ENCODE measurements around the gene THEMIS. TPM values are rescaled to one million over a fixed set of nuclear protein-coding genes. Genes with fewer than 3 reads are reported as not detected.
A peak's percentile ranks its signal among the peaks of the same experiment; 100 is the strongest.
"Not testable (repeated sequence)": the region's sequence is repeated elsewhere in the genome, so short reads cannot be mapped to it uniquely, and the experiment has no call there.

THEMIS gene
- total RNA-seq, 2 experiments from 2014 or later, result 22.9 to 24.5 TPM

- intact Hi-C loops (cut with DNase I, micrococcal nuclease), result no loop called here
- Mint-ChIP-seq H3K9me3 (ENCODE audit: low read depth) (peaks cover 17% of the 10 kb centered on the region), H3K4me1 (peaks cover 78% of the 10 kb centered on the region), H3K27ac (peak overlapping the region; percentile 59), H3K27me3 (no peaks in the 10 kb centered on the region), H3K36me3 (ENCODE audit: low read depth) (peaks cover 32% of the 10 kb centered on the region), H3K4me3 (no peak overlapping the region)
- ChIA-PET CTCF (interaction anchor here (1.4 kb wide), 1 partner anchor 10 kb away, joined by 6 read pairs; no protein-coding TSS in a partner anchor), POLR2A (no interaction called here)
- DNase-seq (no peak), ATAC-seq (no peak)
These were observed 16.7 kb downstream of the THEMIS start for GRCh38 chr6:127884134-127884533.

DNA sequence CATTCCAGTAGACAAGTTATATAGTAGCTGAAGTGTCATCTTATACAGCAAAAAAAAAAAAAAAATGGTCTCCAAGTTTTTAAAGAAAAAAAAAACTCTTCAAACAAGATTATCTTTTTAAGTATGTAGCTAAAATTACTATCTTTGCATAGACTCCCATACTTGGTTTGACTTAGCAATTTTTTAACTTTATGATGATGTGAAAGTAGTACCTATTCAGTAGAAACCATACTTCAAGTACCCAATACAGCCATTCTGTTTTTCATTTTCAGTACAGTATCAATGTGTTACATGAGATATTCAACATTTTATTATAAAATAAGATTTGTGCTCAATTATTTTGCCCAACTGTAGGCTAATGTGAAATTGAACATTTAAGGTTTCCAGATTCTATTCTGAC is 18.9 kb downstream of the THEMIS start:
- Mint-ChIP-seq H3K4me1 (peaks cover 82% of the 10 kb centered on the region), H3K9me3 (ENCODE audit: low read depth) (peaks cover 13% of the 10 kb centered on the region), H3K36me3 (ENCODE audit: low read depth) (peaks cover 26% of the 10 kb centered on the region)
- H3K27me3 Mint-ChIP-seq, H3K4me3 Mint-ChIP-seq, H3K27ac Mint-ChIP-seq, POLR2A ChIA-PET, DNase-seq: not testable (repeated sequence)
- CTCF ChIA-PET, result interaction anchor here (0.5 to 1.2 kb wide), 5 partner anchors 9 to 326 kb away, joined by 3 to 6 read pairs (median 3); no protein-coding TSS in a partner anchor
- intact Hi-C loops (cut with DNase I, micrococcal nuclease), result loop anchor here in 1 of 2 experiments (1.0 kb wide), 1 partner anchor 15 kb away; no protein-coding TSS in a partner anchor
- ATAC-seq, result peak; percentile 17

DNA sequence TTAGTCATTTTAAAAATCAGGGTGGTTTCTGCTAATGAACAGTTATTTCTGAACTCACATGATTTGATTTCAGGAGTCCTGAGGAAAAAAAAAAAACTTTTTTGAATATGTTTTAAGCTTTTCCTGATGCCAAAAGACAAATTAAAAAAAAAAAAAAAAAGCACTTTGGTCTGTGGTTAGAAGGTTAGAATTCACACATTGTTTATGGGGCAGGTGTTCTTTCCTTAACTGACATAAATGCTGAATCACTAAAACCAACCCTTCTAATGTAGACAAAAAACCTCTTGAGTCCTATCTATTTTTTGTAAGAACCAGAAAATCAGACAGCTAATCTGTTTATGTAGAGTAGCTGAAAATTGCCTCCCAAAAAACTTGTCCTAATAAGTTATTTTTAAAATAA is 20.4 kb downstream of the THEMIS start:
- CTCF ChIA-PET, result interaction anchor here (0.6 to 4.3 kb wide), 5 partner anchors 8 to 145 kb away, joined by 3 to 23 read pairs (median 3); no protein-coding TSS in a partner anchor
- peaks cover 81% of the 10 kb centered on the region for H3K4me1 Mint-ChIP-seq
- DNase-seq, result no peak
- intact Hi-C loops (cut with DNase I, micrococcal nuclease), result loop anchor here in 1 of 2 experiments (1.0 kb wide), 1 partner anchor 17 kb away; no protein-coding TSS in a partner anchor
- POLR2A ChIA-PET, result interaction anchor here (0.7 kb wide), 2 partner anchors 63 to 95 kb away, joined by 3 to 8 read pairs; no protein-coding TSS in a partner anchor
- H3K36me3 Mint-ChIP-seq (ENCODE audit: low read depth), result peaks cover 18% of the 10 kb centered on the region
- no peaks in the 10 kb centered on the region for H3K27me3 Mint-ChIP-seq
- H3K27ac Mint-ChIP-seq, result peak overlapping the region; percentile 76
- peak; percentile 31 for ATAC-seq
- peaks cover 5% of the 10 kb centered on the region for H3K9me3 Mint-ChIP-seq (ENCODE audit: low read depth)
- H3K4me3 Mint-ChIP-seq, result peak overlapping the region; percentile 65

DNA sequence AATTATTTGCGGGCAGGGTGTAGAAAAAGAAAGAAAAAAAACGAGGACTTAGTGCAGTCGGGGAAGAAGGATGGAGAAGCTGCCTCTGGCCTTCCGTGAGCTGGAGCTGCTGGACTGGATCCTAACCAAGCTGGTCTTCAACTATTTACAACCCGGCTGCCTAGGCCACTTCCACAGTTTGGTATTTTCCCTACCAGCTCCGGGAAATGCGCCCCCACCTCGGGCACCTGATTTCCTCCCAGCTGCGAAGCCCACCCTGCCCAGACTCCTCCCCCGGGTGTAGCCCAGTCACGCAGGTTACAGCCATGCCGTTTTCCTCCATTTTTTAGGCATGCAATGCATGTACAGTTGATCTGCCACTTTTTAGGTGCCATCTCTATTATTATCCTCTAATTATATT is 21.2 kb downstream of the THEMIS start:
- H3K27ac Mint-ChIP-seq, result peak overlapping the region; percentile 76
- ATAC-seq, result peak; percentile 13
- CTCF ChIA-PET, result interaction anchor here (0.6 to 4.3 kb wide), 6 partner anchors 9 to 154 kb away, joined by 3 to 23 read pairs (median 3); no protein-coding TSS in a partner anchor
- POLR2A ChIA-PET, result interaction anchor here (0.7 kb wide), 2 partner anchors 63 to 143 kb away, joined by 3 to 5 read pairs; no protein-coding TSS in a partner anchor
- no peaks in the 10 kb centered on the region for H3K27me3 Mint-ChIP-seq
- H3K36me3 Mint-ChIP-seq (ENCODE audit: low read depth), result peaks cover 19% of the 10 kb centered on the region
- peaks cover 5% of the 10 kb centered on the region for H3K9me3 Mint-ChIP-seq (ENCODE audit: low read depth)
- DNase-seq, result peak; percentile 47
- intact Hi-C loops (cut with DNase I, micrococcal nuclease), result loop anchor here in 1 of 2 experiments (1.0 kb wide), 1 partner anchor 18 kb away; no protein-coding TSS in a partner anchor
- peaks cover 78% of the 10 kb centered on the region for H3K4me1 Mint-ChIP-seq
- H3K4me3 Mint-ChIP-seq, result peak overlapping the region; percentile 65

- no peak overlapping the region for H3K27ac Mint-ChIP-seq
- peak; percentile 42 for ATAC-seq
- H3K27me3 Mint-ChIP-seq, result no peaks in the 10 kb centered on the region
- ChIA-PET CTCF (interaction anchor here (1.0 to 4.3 kb wide), 2 partner anchors 8 to 23 kb away, joined by 3 to 23 read pairs; no protein-coding TSS in a partner anchor), POLR2A (interaction anchor here (0.6 kb wide), 1 partner anchor 94 kb away, joined by 5 read pairs; no protein-coding TSS in a partner anchor)
- no peak for DNase-seq
- peaks cover 23% of the 10 kb centered on the region for H3K36me3 Mint-ChIP-seq (ENCODE audit: low read depth)
- peaks cover 5% of the 10 kb centered on the region for H3K9me3 Mint-ChIP-seq (ENCODE audit: low read depth)
- no peak overlapping the region for H3K4me3 Mint-ChIP-seq
- intact Hi-C loops (cut with DNase I, micrococcal nuclease), result no loop called here
- peaks cover 68% of the 10 kb centered on the region for H3K4me1 Mint-ChIP-seq
These were observed 22.7 kb downstream of the THEMIS start for GRCh38 chr6:127878115-127878514.

- intact Hi-C loops (cut with DNase I, micrococcal nuclease), result loop anchor here (1.0 to 2.0 kb wide), 3 partner anchors 16 to 95 kb away; no protein-coding TSS in a partner anchor
- peaks cover 64% of the 10 kb centered on the region for H3K4me1 Mint-ChIP-seq
- H3K36me3 Mint-ChIP-seq (ENCODE audit: low read depth), result peaks cover 32% of the 10 kb centered on the region
- H3K27ac Mint-ChIP-seq, result peak overlapping the region; percentile 83
- ATAC-seq, result peak; percentile 82
- DNase-seq, result no peak
- H3K9me3 Mint-ChIP-seq (ENCODE audit: low read depth), result peaks cover 8% of the 10 kb centered on the region
- H3K27me3 Mint-ChIP-seq, result no peaks in the 10 kb centered on the region
- CTCF ChIA-PET, result interaction anchor here (1.1 to 4.3 kb wide), 3 partner anchors 12 to 78 kb away, joined by 3 to 23 read pairs (median 7); no protein-coding TSS in a partner anchor
- H3K4me3 Mint-ChIP-seq, result peak overlapping the region; percentile 42
- POLR2A ChIA-PET, result interaction anchor here (0.6 to 1.1 kb wide), 3 partner anchors 42 to 1972 kb away, joined by 4 to 6 read pairs (median 4); no protein-coding TSS in a partner anchor
These were observed 23.6 kb downstream of the THEMIS start for GRCh38 chr6:127877231-127877630.

DNA sequence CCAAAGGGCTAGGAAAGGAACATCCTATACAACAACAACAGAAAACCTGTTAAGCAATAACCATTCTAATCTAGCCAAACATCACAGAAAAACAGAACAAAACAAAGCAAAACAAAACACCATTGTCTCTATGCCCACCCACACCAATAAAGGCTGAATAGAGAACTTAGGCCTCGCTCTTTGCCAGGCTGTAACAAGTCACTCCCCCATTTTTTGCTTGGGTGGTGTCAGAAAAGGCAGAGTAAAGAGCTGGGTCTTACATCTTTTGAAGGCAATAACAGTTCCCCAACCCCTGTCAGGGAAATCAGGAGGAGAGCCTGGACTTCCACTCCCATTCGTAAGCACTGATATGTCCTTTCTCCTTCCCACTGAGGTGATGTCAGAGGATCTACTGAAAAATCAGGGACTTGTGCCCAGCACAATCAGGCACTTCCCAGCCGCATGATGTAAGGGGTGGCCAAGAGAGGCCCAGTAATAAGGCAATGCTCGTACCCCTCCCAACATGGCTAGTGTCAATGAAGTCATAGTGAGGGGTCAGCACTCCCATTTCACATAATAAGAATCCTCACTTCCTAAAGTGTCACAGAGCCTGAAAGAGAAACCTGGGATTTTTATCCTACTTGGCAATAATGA is 31.0 kb downstream of the THEMIS start:
- Mint-ChIP-seq H3K9me3 (ENCODE audit: low read depth) (peaks cover 8% of the 10 kb centered on the region), H3K4me1 (peaks cover 56% of the 10 kb centered on the region), H3K27ac (peak overlapping the region; percentile 74), H3K36me3 (ENCODE audit: low read depth) (peaks cover 23% of the 10 kb centered on the region), H3K27me3 (no peaks in the 10 kb centered on the region), H3K4me3 (peak overlapping the region; percentile 3)
- ChIA-PET CTCF (interaction anchor here (0.6 to 5.4 kb wide), 5 partner anchors 12 to 55 kb away, joined by 3 to 34 read pairs (median 4); no protein-coding TSS in a partner anchor), POLR2A (no interaction called here)
- intact Hi-C loops (cut with DNase I, micrococcal nuclease), result no loop called here
- no peak for DNase-seq
- ATAC-seq, result peak; percentile 45

DNA sequence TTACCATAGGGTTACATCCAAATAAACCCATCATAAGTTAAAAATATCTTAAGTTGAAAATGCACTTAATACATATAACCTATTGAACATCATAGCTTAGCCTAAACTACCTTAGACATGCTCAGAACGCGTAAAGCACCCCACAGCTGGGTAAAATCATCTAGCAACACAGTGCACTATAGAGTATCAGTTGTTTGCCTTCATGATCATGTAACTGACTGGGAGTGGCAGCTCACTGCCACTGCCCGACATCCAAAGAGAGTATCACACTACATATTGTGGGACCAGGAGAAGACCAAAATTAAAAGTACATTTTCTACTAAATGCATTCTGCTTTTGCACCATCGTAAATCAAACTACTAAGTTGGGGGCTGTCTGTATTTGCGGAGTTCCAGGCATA is 31.7 kb downstream of the THEMIS start:
- peak; percentile 42 for ATAC-seq

GRCh38 chr6:127868338-127868737 is 32.5 kb downstream of the THEMIS start:
- ATAC-seq (no peak), DNase-seq (no peak)
- POLR2A ChIA-PET, result no interaction called here
- H3K9me3 Mint-ChIP-seq (ENCODE audit: low read depth), result peaks cover 5% of the 10 kb centered on the region
- no peak overlapping the region for H3K27ac Mint-ChIP-seq
- H3K27me3 Mint-ChIP-seq, result no peaks in the 10 kb centered on the region
- intact Hi-C loops (cut with DNase I, micrococcal nuclease), result no loop called here
- CTCF ChIA-PET, result interaction anchor here (0.9 to 5.4 kb wide), 4 partner anchors 11 to 36 kb away, joined by 3 to 34 read pairs (median 4); no protein-coding TSS in a partner anchor
- peaks cover 26% of the 10 kb centered on the region for H3K36me3 Mint-ChIP-seq (ENCODE audit: low read depth)
- H3K4me3 Mint-ChIP-seq, result no peak overlapping the region
- peaks cover 65% of the 10 kb centered on the region for H3K4me1 Mint-ChIP-seq

More for the DNA sequence above, 31.7 kb downstream of the THEMIS start:
- intact Hi-C loops (cut with DNase I, micrococcal nuclease), result no loop called here
- no peaks in the 10 kb centered on the region for H3K27me3 Mint-ChIP-seq
- peak overlapping the region; percentile 74 for H3K27ac Mint-ChIP-seq
- ChIA-PET CTCF (interaction anchor here (0.6 to 5.4 kb wide), 6 partner anchors 13 to 56 kb away, joined by 3 to 34 read pairs (median 4); no protein-coding TSS in a partner anchor), POLR2A (no interaction called here)
- peak overlapping the region; percentile 20 for H3K4me3 Mint-ChIP-seq
- peaks cover 60% of the 10 kb centered on the region for H3K4me1 Mint-ChIP-seq
- DNase-seq, result no peak
- H3K9me3 Mint-ChIP-seq (ENCODE audit: low read depth), result peaks cover 8% of the 10 kb centered on the region
- H3K36me3 Mint-ChIP-seq (ENCODE audit: low read depth), result peaks cover 25% of the 10 kb centered on the region

- no peaks in the 10 kb centered on the region for H3K27me3 Mint-ChIP-seq
- peak overlapping the region; percentile 41 for H3K4me3 Mint-ChIP-seq
- intact Hi-C loops (cut with DNase I, micrococcal nuclease), result no loop called here
- peaks cover 70% of the 10 kb centered on the region for H3K4me1 Mint-ChIP-seq
- H3K27ac Mint-ChIP-seq, result peak overlapping the region; percentile 75
- no peaks in the 10 kb centered on the region for H3K9me3 Mint-ChIP-seq (ENCODE audit: low read depth)
- peaks cover 20% of the 10 kb centered on the region for H3K36me3 Mint-ChIP-seq (ENCODE audit: low read depth)
- no peak for ATAC-seq
- ChIA-PET CTCF (interaction anchor here (0.5 to 5.4 kb wide), 10 partner anchors 8 to 54 kb away, joined by 3 to 34 read pairs (median 3); no protein-coding TSS in a partner anchor), POLR2A (interaction anchor here (1.0 kb wide), 1 partner anchor 11 kb away, joined by 3 read pairs; no protein-coding TSS in a partner anchor)
- no peak for DNase-seq
These were observed 34.1 kb downstream of the THEMIS start for GRCh38 chr6:127866766-127867165.

- CTCF ChIA-PET, result interaction anchor here (1.4 to 5.4 kb wide), 4 partner anchors 10 to 15 kb away, joined by 3 to 34 read pairs (median 6); no protein-coding TSS in a partner anchor
- intact Hi-C loops (cut with DNase I, micrococcal nuclease), result no loop called here
- H3K27ac Mint-ChIP-seq, result peak overlapping the region; percentile 38
- H3K27me3 Mint-ChIP-seq, result no peaks in the 10 kb centered on the region
- H3K4me3 Mint-ChIP-seq, result no peak overlapping the region
- no peak for ATAC-seq
- peaks cover 60% of the 10 kb centered on the region for H3K4me1 Mint-ChIP-seq
- DNase-seq, result no peak
- POLR2A ChIA-PET, result no interaction called here
- H3K36me3 Mint-ChIP-seq (ENCODE audit: low read depth), result peaks cover 20% of the 10 kb centered on the region
- H3K9me3 Mint-ChIP-seq (ENCODE audit: low read depth), result peaks cover 2% of the 10 kb centered on the region
These were observed 35.8 kb downstream of the THEMIS start for GRCh38 chr6:127865108-127865507.
